Activated CD8-positive, alpha-beta memory T cell treated with anti-CD3 and anti-CD28 coated beads for 48 hours (primary cell): ENCODE measurements around the gene GBX2.
"Not testable (repeated sequence)": the region's sequence is repeated elsewhere in the genome, so short reads cannot be mapped to it uniquely, and the experiment has no call there.

Experiments used
- DNase-seq, 3 experiments: peaks; one replicate each; pipeline ENCODE4 v3.0.0-alpha.2; 2020; ENCODE audit warnings: low read depth in 2 of 3, low spot score in 2 of 3

The GBX2 gene

DNA sequence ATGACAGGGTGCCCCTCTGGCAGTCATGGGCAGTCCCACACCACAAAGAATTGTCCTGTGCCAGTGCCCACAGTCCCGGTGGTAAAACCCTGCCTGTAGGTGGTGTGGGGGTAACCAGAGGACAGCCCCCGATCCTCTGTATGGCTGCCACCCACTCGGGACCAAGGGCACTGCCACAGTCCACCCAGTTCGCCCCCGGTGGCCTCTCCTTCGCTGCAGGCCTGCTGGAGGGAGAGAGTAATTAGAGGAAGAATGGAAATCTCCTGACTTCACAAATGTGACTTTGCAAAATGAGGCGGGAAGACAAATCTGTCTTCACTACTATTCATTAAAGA lies 11.4 kb downstream of the GBX2 start:
- DNase-seq, result no peak

- no peak for DNase-seq
Observed at GRCh38 chr2:236156095-236156859, 11.9 kb downstream of the GBX2 start.

- DNase-seq, result no peak
Observed at GRCh38 chr2:236155406-236155805, 12.8 kb downstream of the GBX2 start.

GRCh38 chr2:236146436-236146835 lies 21.8 kb downstream of the GBX2 start:
- DNase-seq, result no peak

- no peak for DNase-seq
Observed at GRCh38 chr2:236143811-236144210, 24.4 kb downstream of the GBX2 start.

- DNase-seq, result not testable (repeated sequence)
Observed at GRCh38 chr2:236141616-236142015, 26.6 kb downstream of the GBX2 start.

- no peak for DNase-seq
Observed at GRCh38 chr2:236137066-236137465, 31.1 kb downstream of the GBX2 start.

DNA sequence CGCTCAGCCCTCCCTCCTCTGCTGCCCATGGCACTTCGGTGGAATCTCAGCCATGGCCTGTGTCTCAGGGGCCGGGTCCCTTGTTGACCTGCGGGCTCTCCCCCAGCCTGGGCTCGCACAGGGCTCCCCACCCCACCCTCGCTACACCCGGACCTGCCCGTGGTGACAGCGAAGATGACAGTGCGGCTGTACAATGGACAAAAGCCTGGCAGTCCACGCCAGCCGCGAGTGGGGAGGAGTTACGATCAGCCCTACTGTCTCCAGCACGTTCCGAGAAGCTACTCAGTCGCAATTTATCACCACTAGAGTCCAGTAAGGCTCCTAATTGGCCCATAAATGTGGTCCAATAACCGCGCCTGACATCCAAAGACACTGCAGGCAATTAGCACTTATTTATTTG lies 31.6 kb downstream of the GBX2 start:
- no peak for DNase-seq

- no peak for DNase-seq
Observed at GRCh38 chr2:236133410-236134012, 34.7 kb downstream of the GBX2 start.

- DNase-seq, result no peak
Observed at GRCh38 chr2:236131073-236131692, 37.0 kb downstream of the GBX2 start.

DNA sequence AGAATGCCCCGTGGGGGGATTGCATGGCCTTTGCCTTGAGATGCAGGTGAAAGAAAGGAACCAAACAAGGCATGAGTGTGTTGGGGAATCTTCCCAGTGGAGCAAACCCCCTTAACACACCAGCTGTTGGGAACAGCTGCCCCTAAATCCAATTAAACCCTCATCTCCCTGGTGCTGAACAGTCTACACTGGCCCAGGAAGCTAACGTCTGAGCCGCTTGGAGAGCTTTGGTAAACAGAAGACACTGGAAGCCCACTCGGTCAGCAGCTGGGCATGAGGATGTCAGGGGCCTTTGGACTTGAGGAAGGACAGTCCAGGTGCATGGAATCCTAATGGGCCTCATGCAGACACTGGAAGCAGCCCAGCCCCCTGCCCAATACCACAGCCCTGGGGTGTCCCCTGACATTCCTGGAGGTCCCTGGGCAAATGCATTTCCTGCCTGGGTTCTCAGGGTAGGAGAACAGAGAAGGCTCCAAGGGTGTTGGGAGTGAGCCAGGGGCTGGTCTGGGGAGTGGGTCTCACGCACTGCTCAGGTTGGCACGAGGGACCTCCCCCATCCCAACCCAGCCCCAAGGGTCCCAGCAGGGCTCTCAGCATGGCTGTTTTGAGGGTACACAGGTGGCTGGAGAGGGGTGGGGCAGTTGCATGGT lies 37.7 kb downstream of the GBX2 start:
- DNase-seq, result no peak

GRCh38 chr2:236129935-236130334 lies 38.3 kb downstream of the GBX2 start:
- DNase-seq, result no peak

- no peak for DNase-seq
Observed at GRCh38 chr2:236128321-236128720, 39.9 kb downstream of the GBX2 start.

DNA sequence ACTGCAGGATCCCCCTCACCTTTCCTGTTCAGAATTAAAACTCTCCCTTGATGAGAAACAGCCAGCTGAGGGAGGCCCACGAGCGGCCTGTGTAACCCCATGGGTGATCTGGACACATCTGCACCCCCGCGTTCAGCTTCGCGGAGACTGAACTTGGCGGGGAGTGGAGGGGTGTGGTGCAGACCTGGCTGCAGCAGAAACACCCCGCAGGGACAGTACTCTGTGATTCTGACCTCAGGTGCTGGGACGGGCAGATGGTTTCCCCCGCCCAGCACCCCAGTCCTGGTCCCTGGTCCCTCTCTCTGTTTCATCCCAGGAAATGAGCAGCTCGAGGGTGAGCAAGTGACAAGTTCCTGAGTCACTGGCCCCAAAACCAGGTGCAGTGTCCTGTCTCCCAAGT lies 41.2 kb downstream of the GBX2 start:
- DNase-seq, result no peak

- DNase-seq, result no peak
Observed at GRCh38 chr2:236125541-236125940, 42.6 kb downstream of the GBX2 start.

DNA sequence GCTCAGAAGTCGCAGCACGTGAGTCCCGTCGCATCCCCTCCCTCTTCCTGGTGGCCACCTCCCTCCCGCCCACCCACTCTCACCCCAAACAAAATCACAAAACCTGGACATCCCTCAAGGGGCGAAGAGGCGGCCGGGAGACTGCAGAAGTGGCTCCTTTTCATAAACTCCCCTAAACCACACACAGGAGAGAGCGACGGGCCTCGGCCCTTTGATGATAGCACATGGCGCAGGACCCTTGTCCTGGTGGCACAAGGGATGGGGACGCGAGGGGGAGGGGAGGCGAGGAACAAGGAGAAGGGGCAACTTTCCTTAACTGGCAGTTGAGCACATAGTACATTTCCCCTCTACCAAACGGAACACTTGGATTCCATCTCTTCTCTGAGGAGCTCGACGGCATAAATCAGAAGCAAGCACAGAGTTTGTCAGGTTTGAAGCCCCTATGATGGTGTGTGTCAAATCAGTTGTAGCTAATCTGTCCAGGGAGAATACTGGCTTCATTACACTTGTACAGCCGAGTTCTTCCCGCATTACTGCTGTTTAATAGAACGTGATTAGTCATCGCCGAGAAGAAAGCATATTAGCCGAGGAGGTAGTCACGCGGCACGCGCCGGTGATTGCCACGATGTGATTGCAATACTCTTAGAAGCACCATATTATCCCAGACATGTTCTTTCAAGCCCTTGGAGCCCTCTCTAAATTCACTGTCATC lies 43.8 kb downstream of the GBX2 start:
- DNase-seq, result no peak

DNA sequence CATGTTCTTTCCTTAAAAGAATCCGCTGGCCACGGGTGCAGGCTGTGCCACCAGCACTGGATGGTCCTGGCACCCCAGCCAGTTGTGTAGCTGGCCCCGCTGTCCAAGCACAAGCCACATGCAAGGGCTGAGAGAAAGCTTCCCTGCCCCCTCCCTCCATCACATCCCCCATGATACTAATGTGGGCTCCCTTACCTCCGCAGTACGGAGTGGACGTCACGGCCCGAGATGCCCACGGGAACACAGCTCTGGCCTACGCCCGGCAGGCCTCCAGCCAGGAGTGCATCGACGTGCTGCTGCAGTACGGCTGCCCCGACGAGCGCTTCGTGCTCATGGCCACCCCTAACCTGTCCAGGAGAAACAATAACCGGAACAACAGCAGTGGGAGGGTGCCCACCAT lies 44.5 kb downstream of the GBX2 start:
- DNase-seq, result no peak

GRCh38 chr2:236122236-236122635 lies 46.0 kb downstream of the GBX2 start:
- DNase-seq, result no peak

DNA sequence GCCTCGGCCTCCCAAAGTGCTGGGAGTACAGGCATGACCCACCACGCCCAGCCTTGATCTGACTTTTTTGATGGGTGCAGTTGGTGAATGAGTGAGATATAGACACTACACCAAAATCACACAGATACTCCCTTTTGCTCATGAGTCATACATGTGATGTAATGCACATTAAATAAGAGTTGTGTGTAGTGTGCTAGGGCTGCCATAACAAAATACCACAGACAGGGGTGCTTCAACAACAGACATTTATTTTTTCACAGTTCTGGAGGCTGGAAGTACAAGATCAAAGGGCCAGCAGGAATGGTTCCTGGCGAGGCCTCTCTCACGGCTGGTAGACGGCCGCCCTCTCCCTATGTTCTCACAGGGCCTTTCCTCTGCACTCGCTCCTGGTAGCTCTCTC lies 46.6 kb downstream of the GBX2 start:
- no peak for DNase-seq

- no peak for DNase-seq
Observed at GRCh38 chr2:236120829-236121228, 47.4 kb downstream of the GBX2 start.

DNA sequence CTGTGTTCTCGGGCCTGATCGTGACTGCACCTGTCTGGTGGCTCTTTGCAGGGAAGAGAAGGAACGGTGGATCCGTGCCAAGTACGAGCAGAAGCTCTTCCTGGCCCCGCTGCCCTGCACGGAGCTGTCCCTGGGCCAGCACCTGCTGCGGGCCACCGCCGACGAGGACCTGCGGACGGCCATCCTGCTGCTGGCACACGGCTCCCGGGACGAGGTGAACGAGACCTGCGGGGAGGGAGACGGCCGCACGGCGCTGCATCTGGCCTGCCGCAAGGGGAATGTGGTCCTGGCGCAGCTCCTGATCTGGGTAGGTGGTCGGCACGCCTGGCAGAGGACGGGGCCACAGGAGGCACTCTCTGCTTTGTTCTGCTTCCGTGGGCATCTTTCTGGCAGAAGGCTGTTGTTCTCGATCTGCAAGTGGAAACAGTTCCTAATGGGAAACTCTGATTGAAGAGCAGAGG lies 48.0 kb downstream of the GBX2 start:
- no peak for DNase-seq
